Stomach (tissue), 9 donors: Measurements from ENCODE around the gene DUOXA1. TPM values are rescaled to one million over a fixed set of nuclear protein-coding genes. Genes with fewer than 3 reads are reported as not detected.

Source experiments
- DNase-seq, 2 donors: peaks; one replicate each; pipeline versions ENCODE4 v3.0.0 to v3.0.0-alpha.2; 2013 to 2019
- H3K27ac ChIP-seq, 5 donors: fragments of 200-600 bp in 4 of 5; sonication (generic) in 4 of 5; one replicate each; pipeline ENCODE4 v1.5.1; 2013 to 2019; ENCODE audit warnings: mild to moderate bottlenecking in 1 of 5, moderate library complexity in 1 of 5
- H3K27me3 ChIP-seq, 3 donors: fragments of 200-600 bp; sonication (generic); one replicate each; pipeline ENCODE4 v1.5.1; 2017 to 2019; ENCODE audit warnings: mixed run types in 1 of 3
- H3K36me3 ChIP-seq, 4 donors: fragments of 200-600 bp; sonication (generic); 1 replicate in 3 of 4; 2 replicates in 1 of 4; pipeline ENCODE4 v1.5.1; 2016 to 2019
- H3K4me1 ChIP-seq, 4 donors: fragments of 200-600 bp; sonication (generic); one replicate each; pipeline ENCODE4 v1.5.1; 2016 to 2019
- H3K4me3 ChIP-seq, 4 donors: fragments of 200-600 bp; sonication (generic) in 3 of 4; one replicate each; pipeline ENCODE4 v1.5.1; 2016 to 2019; ENCODE audit warnings: mild to moderate bottlenecking in 1 of 4
- H3K9me3 ChIP-seq, 4 donors: fragments of 200-600 bp; sonication (generic); one replicate each; pipeline ENCODE4 v1.5.1; 2016 to 2019
- EP300 ChIP-seq: sonication (generic); formaldehyde crosslinking; IDR thresholded peaks from one replicate; pipeline ENCODE4 v1.6.1; 2017; ENCODE audit warnings: antibody characterized with exemption
- POLR2A ChIP-seq, 4 donors: fragments of 450-650 bp; IDR thresholded peaks; one replicate each; pipeline ENCODE4 v1.6.1; 2016; ENCODE audit warnings: antibody characterized with exemption in 4 of 4, control low read depth in 2 of 4, mild to moderate bottlenecking in 1 of 4, moderate library complexity in 1 of 4
- POLR2AphosphoS5 ChIP-seq, 3 donors: sonication (generic); formaldehyde crosslinking; IDR thresholded peaks; one replicate each; pipeline ENCODE4 v1.6.1; 2016; ENCODE audit warnings: antibody characterized with exemption in 3 of 3
- WGBS, 5 donors: extraction: QIAGEN DNeasy Blood & Tissue Kit in 3 of 5; methylation state at CpG; one replicate each; pipeline versions ENCODE4 v1.1.5 to v1.1.7; 2013 to 2018; 5-methylcytosine and 5-hydroxymethylcytosine counted together
- intact Hi-C: fragments of 100-400 bp; cut with DNase I; formaldehyde crosslinking; loops from one replicate; pipeline ENCODE4 v1.15.1; 2023; ENCODE audit warnings: low total_unique reads
- polyA plus RNA-seq, 3 donors: library from polyadenylated mRNA; stranded (reverse); fragments of 200-250 nt; gene quantifications; one replicate each; pipeline ENCODE4 v1.2.3, GENCODE V29; 2013
- total RNA-seq, 5 donors: library from RNA; depleted of rRNA; stranded (reverse); fragments of >200 nt; gene quantifications; one replicate each; pipeline versions ENCODE4 v1.1.0 to v1.2.3, GENCODE V29; 2014 to 2016
- TF ChIP-seq, protein P1 (sequence below), 7 experiments: fragments of 450-650 bp in 4 of 7; fragments of 200-600 bp in 3 of 7; sonication (generic) in 3 of 7; IDR thresholded peaks; one replicate each; pipeline ENCODE4 v1.5.1; 2016 to 2019; ENCODE audit warnings: antibody characterized with exemption in 7 of 7, control low read depth in 2 of 7, mild to moderate bottlenecking in 1 of 7
- donor health status: healthy with polysubstance abuse.
- donor health status: Bipolar disorder and iron deficiency.
- donor health status: healthy.

Gene DUOXA1
- total and polyA plus RNA-seq, 8 donors: 2.4 to 96.7 (median 26.4) TPM; not detected in 1

- H3K4me1 ChIP-seq: peaks cover 8 to 39% (median 17%) of the 10 kb centered on the region in 4 donors
- peak in 1 of 2 donors; percentile 32 for DNase-seq
- intact Hi-C loops: no loop called here
- 5 to 15% (median 8%) methylated on average over 25 to 47 of the region's 47 CpGs for WGBS, 5 donors
- TF ChIP-seq, protein P1, sequence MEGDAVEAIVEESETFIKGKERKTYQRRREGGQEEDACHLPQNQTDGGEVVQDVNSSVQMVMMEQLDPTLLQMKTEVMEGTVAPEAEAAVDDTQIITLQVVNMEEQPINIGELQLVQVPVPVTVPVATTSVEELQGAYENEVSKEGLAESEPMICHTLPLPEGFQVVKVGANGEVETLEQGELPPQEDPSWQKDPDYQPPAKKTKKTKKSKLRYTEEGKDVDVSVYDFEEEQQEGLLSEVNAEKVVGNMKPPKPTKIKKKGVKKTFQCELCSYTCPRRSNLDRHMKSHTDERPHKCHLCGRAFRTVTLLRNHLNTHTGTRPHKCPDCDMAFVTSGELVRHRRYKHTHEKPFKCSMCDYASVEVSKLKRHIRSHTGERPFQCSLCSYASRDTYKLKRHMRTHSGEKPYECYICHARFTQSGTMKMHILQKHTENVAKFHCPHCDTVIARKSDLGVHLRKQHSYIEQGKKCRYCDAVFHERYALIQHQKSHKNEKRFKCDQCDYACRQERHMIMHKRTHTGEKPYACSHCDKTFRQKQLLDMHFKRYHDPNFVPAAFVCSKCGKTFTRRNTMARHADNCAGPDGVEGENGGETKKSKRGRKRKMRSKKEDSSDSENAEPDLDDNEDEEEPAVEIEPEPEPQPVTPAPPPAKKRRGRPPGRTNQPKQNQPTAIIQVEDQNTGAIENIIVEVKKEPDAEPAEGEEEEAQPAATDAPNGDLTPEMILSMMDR (IDR thresholded peaks at IDR 0.05): no peak
- TF ChIP-seq POLR2A (IDR thresholded peaks at IDR 0.05) (no peak), EP300 (no peak), POLR2AphosphoS5 (IDR thresholded peaks at IDR 0.05) (no peak)
- H3K36me3 ChIP-seq: peaks cover 0 to 6% (median 0%) of the 10 kb centered on the region in 4 donors
- H3K4me3 ChIP-seq: peak overlapping the region; percentile 30 to 49 (median 46)
- H3K27me3 ChIP-seq: peaks cover 8 to 66% (median 32%) of the 10 kb centered on the region in 3 donors
- H3K9me3 ChIP-seq: no peaks in the 10 kb centered on the region
- peak overlapping the region; percentile 21 to 78 (median 72) for H3K27ac ChIP-seq
These were observed 574 bp downstream of the DUOXA1 start for GRCh38 chr15:45128971-45129639.

- peaks cover 8 to 38% (median 17%) of the 10 kb centered on the region in 4 donors for H3K4me1 ChIP-seq
- WGBS, 5 donors: 51 to 73% (median 69%) methylated on average over 2 of the region's 2 CpGs
- DNase-seq: peak in 1 of 2 donors; percentile 60
- intact Hi-C loops: no loop called here
- no peak for TF ChIP-seq POLR2A (IDR thresholded peaks at IDR 0.05)
- TF ChIP-seq EP300: no peak
- TF ChIP-seq POLR2AphosphoS5 (IDR thresholded peaks at IDR 0.05): no peak
- TF ChIP-seq, protein P1 (IDR thresholded peaks at IDR 0.05): peak in 5 of 7 experiments; percentile 7 to 65 (median 51)
- no peak overlapping the region for H3K27ac ChIP-seq
- H3K9me3 ChIP-seq: no peaks in the 10 kb centered on the region
- no peaks in the 10 kb centered on the region for H3K36me3 ChIP-seq
- peaks cover 8 to 69% (median 24%) of the 10 kb centered on the region in 3 donors for H3K27me3 ChIP-seq
- no peak overlapping the region for H3K4me3 ChIP-seq
These were observed 3.0 kb downstream of the DUOXA1 start for GRCh38 chr15:45126535-45127158.

DNA sequence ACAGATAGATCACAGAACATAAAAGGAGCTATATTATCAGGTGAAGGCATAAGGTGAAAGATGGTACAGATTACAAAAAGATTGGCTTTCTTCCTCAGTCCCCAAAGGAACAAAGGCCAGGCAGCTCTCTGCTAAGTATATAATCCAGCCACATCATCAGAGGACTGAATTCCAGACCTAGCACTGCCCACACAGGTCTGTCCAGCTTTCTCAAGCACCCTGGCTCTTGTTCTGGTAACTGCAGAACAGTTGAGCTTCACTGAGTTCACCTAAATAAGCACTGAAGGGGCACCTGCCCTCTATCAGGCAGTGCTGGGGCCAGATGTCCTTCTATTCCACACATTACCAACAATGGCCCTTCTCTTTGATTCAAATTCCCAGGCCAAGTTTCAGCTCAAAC is 6.3 kb downstream of the DUOXA1 start:
- intact Hi-C loops: no loop called here

GRCh38 chr15:45122719-45123118 is 7.0 kb downstream of the DUOXA1 start:
- H3K4me1 ChIP-seq: peaks cover 3 to 11% (median 6%) of the 10 kb centered on the region in 4 donors
- TF ChIP-seq, protein P1 (IDR thresholded peaks at IDR 0.05): no peak
- no peak for TF ChIP-seq EP300
- TF ChIP-seq POLR2A (IDR thresholded peaks at IDR 0.05): no peak
- TF ChIP-seq POLR2AphosphoS5 (IDR thresholded peaks at IDR 0.05): no peak
- no peak overlapping the region for H3K4me3 ChIP-seq
- intact Hi-C loops: no loop called here
- H3K36me3 ChIP-seq: no peaks in the 10 kb centered on the region
- H3K27ac ChIP-seq: no peak overlapping the region
- WGBS, 5 donors: 84 to 90% (median 86%) methylated on average over 7 of the region's 7 CpGs
- no peaks in the 10 kb centered on the region for H3K9me3 ChIP-seq
- H3K27me3 ChIP-seq: peaks cover 0 to 69% (median 2%) of the 10 kb centered on the region in 3 donors
- DNase-seq: no peak

More for the DNA sequence above, 6.3 kb downstream of the DUOXA1 start:
- Histone ChIP-seq H3K27me3 (peaks cover 0 to 69% (median 6%) of the 10 kb centered on the region in 3 donors), H3K27ac (no peak overlapping the region), H3K36me3 (no peaks in the 10 kb centered on the region), H3K9me3 (no peaks in the 10 kb centered on the region), H3K4me3 (no peak overlapping the region), H3K4me1 (peaks cover 0 to 5% (median 0%) of the 10 kb centered on the region in 4 donors)
- DNase-seq: no peak
- TF ChIP-seq, protein P1 (IDR thresholded peaks at IDR 0.05): no peak
- no peak for TF ChIP-seq POLR2A (IDR thresholded peaks at IDR 0.05)
- no peak for TF ChIP-seq POLR2AphosphoS5 (IDR thresholded peaks at IDR 0.05)
- no peak for TF ChIP-seq EP300
